ENCODE measurements around the gene GAPDH.

GRCh38 chr12:6550294-6551062, 16.2 kb downstream of the GAPDH start:
- TF ChIP-seq CTCF (IDR thresholded peaks at IDR 0.05) (no peak), POLR2A (IDR thresholded peaks at IDR 0.05) (no peak)
